Tongue (tissue), 2 donors: ENCODE results near the gene SMTNL2. TPM values are rescaled to one million over a fixed set of nuclear protein-coding genes. Genes with fewer than 3 reads are reported as not detected.

Source experiments
- DNase-seq: peaks from one replicate; pipeline ENCODE4 v3.0.0-alpha.2; 2015
- total RNA-seq: library from RNA; depleted of rRNA; stranded (reverse); fragments of >200 nt; gene quantifications from one replicate; pipeline ENCODE4 v1.2.3, GENCODE V29; 2014

The SMTNL2 gene
- total RNA-seq, 1 donor from 2014 or later: 174 TPM

DNA sequence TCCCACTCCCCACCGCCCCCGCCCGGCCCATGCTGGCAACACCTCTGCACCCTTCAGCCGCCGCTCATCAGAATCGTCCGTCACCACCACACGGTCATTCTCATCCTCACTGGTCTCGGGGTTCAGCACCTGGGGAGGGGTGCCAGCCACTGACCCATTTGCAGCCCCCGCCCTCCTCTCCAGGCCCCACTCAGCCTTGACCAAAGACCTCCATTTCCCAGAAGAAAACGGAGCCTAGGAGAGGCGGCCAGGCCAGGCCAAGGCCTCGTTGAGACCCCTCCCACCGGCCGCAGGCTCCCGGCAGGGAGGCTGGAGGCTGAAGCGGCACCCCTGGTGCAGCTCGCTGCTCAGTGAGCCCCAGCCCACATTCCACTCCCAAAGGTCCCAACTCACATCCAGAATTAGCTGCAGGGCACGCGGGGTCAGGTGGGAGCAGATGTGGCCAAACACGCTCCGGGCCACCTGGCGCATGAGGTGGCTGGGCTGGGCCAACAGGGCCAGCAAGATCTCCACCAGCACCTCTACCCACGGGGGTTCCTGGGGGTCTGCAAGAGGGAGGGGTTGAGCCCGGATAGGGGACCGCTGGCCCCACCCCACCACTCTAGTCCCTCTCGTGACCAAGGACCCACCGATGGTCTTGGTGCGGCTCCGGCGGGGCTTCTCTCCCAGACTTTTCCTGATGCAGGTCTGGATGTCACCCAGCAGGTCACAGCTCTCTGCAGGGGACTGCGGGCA, 38.9 kb upstream of the SMTNL2 start:
- no peak for DNase-seq

DNA sequence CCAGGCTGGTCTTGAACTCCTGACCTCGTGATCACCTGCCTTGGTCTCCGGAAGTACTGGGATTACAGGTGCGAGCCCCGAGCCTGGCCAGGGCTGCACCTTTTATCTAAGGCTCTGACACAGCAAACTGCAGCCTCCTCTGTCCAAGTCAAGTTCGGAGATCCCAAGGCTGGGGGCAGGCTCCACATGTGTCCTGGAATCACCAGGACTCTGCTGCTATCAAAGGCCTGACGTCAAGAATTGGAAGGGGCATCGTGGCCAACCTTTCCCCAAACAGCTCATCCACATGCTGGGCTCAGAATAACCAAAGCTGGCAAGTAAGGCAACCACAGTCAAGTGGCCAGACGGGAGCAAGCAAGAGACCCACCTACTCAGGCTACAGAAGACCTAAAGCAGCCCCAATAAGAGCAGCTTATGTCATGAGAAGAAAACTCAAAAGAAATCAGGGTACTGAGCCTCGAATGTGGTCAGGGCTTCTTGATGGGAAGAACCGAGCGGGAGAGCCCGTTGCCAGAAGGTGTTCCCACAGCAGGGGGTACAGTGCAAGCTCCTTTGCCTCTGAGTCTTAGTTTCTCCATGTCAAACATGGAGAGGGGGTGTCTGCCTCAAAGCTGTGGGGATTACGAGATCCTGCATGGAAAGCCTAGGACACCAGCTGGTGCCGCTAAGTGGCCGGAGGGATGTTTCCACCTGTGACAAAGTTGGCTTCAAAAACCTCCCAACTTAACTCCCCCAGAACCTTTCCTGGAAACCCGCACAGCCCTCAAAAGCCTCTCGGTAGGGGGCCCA, 37.0 kb upstream of the SMTNL2 start:
- no peak for DNase-seq

DNA sequence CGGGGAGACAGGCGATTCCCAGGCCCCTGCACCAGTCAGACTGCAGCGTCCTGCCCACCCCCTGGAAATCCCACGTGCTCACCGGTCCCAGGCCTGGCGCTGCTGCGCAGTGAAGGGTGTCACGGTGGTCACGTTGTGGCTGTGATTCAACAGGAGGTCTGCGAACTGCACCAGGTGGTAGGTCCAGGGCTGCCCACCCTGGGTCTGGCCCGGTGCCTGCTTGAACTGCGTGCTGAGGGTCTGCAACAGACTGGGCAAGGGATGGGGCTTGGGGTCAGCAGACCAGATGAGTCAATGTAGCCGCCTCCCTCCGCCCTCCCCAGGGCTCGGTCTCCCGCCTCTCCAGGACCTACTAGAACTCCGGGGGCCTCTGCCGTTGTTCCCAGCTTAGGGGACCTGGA, 36.3 kb upstream of the SMTNL2 start:
- DNase-seq: no peak

DNA sequence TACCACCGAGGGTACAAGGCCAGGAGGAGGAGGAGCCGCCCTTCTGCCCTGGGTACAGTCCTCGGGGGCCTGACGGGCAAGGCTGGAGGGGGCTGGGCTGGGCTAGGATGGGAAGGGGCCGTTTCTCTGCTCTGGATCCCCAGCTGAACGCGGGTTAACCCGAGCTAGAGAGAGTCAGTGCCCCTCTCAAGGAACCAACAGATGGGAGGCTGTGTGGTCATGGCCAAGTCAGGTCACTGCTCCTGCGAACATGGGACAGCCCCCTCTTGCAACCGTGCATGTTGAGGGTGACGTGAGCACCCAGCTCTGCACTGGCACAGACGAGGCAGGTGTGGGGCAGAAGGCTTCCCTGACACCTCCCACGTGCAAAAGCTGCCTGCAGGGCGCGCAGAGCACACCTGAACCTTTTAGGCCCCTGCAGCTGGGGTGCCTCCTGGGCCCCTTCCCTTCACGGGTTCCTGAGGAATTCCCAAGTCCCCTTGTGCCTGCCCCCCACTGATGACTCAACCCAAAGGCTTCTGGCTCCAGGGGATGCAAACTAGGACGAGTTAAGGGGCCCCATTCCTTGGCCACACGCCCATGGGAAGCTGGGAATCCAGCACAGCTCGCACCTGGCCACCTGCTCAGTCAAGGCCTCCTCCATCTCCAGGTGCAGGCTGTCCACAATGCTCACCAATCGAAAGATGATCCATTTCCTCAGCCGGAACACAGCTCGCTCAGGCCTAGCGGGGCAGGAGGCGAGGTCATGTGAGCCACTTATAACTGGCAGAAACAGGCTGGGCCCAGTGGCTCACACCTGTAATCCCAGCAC, 35.4 kb upstream of the SMTNL2 start:
- no peak for DNase-seq

DNA sequence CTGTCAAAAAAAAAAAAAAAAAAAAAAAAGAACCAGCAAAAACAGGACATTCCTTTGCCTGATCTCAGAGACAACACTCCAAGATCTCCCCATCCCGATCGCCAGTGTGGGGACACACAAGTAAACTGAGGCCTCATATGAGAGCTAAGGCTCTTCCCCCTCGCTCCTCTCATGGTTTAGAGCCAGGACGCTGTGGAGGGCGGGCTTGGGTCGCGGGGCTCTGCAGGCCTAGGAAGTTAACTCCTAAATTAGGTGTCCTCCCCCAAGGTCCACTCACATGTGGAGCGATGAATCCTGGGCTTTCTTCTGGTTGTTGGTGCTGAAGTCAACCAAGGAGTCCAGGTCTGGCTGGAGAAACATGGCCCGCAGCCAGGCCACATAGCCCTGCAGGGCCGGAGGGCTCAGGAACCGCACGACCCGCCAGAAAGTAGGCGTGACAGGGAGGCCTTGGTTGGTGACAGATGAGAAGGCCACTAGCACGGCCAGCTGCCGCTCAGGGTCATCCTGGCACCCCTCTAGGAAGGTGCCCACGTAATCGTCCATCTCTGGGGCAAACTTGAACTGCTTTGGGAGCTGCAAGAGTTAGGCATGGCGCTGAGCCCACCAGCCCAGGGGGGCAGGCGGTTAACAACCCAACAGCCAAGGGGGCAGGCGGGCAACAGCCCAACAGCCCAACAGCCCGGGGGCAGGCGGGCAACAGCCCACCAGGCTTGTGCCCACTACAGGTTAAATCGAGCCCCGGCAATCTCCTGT, 34.4 kb upstream of the SMTNL2 start:
- DNase-seq: no peak

DNA sequence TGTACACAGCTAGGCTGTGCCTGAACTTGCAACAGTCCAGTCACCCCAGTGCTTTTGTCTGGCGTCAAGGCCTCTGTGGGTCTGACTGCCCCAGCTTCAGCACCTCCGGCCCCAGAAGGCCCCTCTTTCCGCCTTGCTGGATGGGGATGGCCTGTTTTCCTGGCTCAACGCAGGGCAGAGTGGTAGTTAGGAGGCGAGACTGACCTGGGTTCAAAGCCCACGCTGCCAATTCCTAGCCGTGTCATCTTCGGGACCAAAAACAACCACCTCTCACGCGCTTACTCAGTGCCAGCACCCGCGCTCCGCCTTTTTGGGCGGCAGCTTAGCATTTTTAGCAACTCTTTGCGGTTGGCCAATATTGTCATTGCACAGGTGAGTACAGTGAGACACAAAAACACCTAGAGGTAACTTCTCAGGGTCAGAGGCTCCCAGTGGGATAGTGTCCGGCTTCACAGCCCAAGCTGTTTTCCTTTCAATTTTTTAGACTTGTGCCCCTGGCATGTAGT, 33.7 kb upstream of the SMTNL2 start:
- DNase-seq: no peak

DNA sequence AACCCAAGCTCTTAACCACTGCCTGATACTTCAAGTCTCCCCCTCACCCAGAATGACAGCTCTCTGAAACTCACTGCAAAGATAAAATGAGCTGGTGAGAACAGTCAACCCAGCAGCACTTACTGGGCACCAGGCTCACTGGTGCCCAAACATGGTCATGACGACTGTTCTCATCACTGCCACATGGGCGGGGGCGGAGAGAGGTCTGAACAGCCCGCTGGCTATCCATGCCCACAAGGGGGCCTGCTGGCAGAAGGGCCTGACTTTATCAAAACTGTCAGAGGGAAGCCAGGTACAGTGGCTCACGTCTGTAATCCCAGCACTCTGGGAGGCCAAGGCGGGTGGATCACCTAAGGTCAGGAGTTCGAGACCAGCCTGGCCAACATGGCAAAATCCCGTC, 33.2 kb upstream of the SMTNL2 start:
- no peak for DNase-seq

DNA sequence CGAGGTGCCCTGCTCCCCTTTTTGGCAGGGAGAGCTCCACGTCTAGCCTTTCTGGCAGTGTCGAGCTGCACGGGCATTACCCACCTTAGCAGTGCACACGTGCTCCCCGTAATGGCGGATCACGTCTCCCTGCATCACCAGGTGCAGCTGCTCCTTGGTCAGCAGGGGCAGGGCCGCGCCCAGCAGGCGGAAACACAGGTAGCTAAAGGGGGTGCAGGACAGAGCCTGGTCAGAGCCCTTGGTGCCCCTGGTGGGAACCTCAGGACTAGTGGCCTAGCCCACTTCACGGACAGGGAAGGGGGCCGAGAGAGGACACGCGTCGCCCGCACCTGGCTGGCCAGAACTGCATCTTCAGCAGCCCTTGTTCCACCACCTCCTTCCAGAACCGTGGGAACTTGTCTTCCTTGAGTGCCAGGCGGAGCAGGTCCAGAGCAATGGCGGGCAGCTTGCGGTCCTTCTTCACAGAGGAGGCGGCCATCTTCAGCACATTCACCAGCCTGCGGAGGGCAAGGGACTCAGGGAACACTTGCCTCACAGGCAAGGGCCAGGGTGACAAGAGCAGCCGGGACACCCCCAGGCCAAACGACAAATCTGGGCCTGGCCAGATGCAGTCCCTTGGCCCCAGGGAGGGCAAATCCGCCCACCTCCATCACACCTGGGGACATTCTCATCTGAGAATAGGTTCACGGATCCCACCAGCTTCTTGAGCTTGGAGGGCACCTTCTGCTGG, 32.4 kb upstream of the SMTNL2 start:
- no peak for DNase-seq

DNA sequence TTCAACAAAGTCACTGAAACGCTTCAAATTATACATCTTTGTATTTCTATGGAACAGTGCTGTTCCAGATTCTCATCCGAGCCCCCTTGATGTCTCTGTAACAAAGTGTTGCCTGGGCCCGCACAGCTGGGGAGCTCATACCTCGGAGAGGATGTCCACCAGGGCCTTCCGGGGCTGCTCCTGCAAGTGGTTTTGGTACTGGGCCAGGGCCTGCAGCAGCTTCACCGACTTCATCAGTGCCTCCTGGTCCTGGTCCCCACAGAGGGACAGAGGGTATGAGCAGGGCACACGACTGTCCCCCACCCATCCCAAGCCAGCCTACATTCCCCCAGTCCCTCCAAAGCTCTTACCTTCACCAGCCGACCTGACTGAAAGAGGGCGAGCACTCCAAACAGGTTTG, 30.7 kb upstream of the SMTNL2 start:
- DNase-seq: no peak

DNA sequence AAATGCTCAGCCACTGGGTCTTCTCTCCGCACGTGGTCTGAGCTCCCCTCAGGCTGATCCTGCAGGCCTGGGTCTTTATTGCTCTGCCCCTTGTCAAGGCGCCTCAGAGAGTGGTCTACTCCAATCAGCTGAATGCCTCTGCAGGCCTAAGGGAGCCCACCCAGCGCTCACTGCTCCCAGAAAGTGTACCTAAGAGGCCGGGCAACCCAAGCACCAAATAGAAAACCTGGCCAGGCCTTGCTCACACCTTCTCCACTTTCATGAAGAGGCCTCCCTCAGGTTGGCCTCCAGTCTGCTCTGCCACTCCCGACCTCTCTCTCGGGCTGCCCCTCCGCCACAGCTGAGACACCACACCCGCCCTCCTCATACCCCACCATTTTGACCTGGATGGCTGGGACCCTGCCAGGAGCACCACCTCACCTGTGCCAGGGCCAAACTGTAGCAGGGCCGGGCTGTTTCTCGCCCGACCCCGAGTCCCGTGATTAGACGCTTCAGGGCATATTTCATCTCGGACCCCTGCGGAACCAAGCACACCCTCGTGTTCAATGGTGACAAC, 29.8 kb upstream of the SMTNL2 start:
- DNase-seq: no peak

DNA sequence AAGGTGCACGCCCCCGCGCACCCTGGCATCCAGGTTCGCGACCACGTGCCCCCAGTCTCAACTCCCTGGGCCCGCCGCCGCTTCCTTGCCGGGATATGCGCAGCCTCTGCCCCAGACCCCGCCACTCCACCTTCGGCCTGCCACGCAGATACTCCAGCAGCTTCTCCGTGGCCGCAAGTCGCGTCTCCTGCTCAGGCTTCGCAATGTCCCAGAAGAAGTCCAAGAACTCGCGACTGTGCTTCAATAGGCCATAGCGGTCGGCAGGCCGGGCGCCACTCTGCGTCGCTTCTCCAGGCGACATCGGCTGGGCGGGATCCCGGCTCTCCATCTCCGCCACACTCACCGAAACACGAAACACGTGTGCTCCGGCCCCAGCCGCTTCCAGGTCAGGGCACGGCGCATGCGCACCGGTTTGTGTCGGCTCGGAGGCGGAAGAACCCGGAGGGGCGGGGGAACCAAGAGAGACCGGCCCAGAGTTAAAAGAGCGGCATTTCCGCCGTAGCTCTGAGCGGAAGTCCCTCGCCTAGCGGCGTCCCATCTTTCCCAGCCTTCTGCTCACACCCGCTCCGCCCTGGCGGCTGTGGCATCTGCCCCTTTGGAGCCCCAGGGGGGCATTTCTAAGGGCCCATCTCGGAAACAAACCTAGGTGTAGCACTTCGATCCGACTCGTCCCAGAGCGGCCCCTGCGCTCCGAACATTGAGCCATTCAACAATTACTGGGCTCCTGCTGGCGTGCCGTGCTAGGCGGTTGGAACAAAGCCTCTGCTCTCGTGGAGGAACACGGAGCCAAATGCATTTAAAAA, 29.1 kb upstream of the SMTNL2 start, which contains the start of gene MYBBP1A:
Gene MYBBP1A, minus strand, starts transcription at position 388 of the 803 bp plus-strand sequence. Its CDS starts 60 bp downstream, at position 328.
- DNase-seq: peak; percentile 99

DNA sequence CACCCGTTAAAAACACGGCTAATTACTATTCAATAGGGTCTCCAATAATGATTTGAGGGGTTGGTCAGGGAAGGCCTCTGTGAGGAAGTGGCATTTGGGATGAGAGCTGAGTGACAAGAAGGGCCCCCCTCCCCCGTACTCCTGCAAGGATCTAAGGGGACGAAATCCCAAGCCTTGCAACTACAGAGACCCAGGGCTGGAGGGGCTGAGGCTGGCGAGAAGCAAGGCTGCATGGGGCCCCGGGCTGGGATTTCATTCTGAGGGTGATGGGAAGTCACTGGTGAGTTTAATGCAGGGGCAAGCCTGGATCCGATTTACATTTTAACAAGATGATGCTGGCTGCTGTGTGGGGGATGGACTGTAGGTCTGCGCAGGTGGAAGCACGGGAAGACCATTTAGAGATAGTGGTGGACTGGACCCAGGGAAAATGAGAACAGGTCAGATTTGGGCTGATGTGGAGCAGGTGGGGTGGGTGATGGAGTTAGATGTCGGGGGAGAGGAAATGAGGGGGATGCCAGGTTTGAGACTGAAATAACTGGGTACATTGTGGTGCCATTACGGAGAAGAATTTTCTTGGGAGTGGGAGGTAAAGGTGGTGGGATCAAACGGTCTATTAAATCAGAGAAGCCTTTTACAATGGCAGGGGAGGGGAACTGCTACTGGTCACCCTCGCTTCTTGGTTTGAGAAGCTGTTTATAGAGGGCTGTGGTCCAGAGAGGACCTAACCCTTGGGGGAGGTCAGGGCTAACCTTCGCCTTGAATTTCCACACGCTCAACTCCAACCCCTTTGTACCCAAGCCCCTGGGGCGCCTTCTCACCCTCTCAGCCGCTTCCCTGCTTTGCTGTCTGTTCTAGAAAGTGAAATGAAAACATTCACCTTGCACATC, 28.2 kb upstream of the SMTNL2 start:
- no peak for DNase-seq

DNA sequence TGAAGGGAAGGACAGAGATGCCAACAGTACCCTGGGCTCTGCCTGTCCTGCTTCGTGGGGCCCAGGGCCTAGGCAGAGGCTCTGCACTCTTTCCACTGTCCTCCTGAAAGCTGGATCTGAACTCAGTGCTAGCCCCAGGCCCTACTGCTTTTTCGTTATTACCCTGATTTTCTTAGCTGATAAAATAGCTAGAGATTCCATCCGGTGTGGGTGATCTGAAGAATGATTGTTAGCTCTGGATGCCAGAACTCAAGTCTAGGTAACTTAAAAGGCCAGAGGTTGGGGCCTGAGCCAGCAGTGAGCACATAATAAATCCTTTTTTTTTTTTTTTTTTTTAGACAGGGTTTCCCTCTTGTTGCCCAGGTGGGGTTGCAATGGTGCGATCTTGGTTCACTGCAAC, 27.3 kb upstream of the SMTNL2 start:
- DNase-seq: no peak

DNA sequence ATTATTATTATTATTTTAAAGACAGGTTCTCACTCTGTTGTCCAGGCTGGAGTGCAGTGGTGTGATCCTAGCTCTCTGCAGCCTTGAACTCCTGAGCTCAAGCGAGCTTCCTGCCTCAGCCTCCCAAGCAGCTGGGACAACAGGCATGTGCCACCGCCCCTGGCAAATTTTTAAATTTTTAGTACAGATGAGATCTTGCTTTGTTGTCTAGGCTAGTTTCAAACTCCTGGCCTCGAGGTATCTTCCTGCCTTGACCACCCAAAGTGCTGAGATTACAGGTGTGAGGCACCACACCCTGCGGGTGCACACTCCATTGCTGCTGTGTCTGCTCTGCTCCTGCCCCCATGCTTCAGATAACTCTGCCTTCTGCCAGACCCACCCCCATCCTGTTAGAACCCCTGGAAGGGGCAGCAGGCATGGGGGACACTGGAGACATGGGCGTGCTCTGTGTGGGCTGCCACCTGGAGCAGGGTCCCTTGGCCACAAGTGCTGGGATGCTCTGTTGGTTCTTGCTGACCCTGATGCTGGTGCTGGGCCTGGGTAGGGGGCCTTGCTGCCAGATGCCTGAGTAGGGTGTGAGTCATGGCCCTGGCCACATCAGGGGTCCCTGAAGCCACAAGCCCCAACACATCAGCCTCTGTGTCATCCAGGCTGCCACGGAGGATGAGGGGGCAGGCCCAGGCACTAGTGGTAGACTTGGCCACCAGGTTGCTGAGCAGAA, 26.5 kb upstream of the SMTNL2 start:
- DNase-seq: no peak

DNA sequence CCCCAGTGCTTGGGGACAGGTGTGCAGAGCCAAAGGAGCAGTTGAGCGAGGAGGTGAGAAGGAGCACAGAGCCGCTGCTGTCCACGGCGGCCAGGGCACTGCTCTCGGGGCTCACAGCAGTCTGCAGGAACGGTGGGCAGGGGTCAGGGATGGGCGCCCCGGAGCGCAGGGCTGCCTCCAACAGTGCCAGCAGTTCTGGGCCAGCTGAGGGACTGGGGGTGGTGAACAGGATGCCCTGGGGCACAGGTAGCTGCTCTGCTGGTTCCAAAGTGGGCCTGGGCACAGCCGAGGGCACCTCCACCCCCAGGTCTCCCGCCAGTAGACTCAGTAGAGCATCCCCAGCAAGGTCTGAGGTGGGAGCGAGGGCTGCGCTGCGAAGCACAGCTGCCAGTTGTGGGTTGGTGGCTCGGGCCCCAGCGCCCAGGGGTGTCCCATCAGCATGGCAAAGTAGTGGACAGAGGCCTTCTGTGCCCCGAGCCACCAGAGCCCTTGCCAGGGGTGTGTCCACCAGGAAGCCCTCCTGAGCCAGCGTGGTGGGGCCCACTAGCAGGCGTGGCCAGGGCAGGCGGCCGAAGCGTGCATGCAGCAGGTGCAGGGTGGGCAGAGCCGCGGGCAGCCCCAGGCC, 25.9 kb upstream of the SMTNL2 start:
- no peak for DNase-seq

DNA sequence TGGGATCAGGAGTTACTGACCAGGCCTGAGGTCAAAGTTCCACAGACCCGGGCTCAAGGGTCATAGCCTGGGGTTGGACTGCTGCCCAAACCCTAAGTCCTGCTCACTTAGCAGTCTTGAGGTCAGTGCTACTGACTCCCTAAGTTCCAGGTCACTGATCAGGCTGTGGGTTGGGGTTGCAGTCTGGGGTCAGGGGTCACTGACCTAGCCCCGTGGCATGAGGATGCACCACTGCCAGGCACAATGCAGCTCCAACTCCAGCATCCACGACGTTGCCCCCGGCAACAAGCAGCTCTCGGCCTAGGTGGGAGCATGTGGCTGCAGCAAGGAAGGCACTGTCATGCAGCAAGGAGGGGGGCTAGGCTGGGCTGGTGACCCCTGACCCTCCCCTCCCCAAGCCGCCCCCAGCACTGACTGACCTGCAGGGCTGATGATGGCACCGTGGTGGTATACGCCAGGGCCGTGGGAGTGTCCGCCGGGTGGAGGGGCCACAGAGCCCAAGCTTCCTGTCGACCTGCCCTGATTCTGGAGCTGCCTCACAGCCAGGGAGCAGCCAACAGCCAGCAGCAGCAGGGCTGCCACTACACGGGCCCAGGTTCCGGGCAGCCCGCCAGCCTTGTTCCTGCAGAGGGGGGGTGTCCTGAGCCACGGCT, 25.1 kb upstream of the SMTNL2 start:
- DNase-seq: no peak

DNA sequence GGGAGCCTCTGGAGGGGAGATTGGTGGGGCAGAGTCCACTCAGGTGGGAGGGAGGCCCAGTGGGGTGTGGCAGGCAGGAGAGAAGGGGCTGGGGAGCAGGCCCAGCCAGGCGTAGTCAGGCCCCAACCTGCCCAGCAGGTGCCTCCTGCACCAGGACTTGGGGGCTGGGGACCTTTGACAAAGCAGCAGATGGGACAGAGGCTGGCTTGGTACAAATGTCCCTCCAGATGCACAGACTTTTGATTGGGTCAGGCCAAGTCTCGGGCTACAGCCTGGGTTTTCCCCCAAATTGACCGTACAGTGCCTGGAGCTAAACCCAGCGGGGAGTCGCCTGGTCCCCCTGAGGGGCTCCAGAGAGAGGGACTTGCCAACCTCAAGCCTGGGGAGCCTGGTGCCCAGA, 24.4 kb upstream of the SMTNL2 start:
- no peak for DNase-seq
